Activated naive CD4-positive, alpha-beta T cell treated with anti-CD3 and anti-CD28 coated beads, Interleukin-2, amount 10 ng/mL, durations not matched to agents 5 hours and 36 hours (primary cell): ENCODE data around the gene MTMR10. TPM values are rescaled to one million over a fixed set of nuclear protein-coding genes. Genes with fewer than 3 reads are reported as not detected.

Experiments
- total RNA-seq, 2 experiments: library from RNA; stranded (reverse); gene quantifications; one replicate each; pipeline ENCODE4 v1.2.3, GENCODE V29; 2021

Gene MTMR10, protein sequence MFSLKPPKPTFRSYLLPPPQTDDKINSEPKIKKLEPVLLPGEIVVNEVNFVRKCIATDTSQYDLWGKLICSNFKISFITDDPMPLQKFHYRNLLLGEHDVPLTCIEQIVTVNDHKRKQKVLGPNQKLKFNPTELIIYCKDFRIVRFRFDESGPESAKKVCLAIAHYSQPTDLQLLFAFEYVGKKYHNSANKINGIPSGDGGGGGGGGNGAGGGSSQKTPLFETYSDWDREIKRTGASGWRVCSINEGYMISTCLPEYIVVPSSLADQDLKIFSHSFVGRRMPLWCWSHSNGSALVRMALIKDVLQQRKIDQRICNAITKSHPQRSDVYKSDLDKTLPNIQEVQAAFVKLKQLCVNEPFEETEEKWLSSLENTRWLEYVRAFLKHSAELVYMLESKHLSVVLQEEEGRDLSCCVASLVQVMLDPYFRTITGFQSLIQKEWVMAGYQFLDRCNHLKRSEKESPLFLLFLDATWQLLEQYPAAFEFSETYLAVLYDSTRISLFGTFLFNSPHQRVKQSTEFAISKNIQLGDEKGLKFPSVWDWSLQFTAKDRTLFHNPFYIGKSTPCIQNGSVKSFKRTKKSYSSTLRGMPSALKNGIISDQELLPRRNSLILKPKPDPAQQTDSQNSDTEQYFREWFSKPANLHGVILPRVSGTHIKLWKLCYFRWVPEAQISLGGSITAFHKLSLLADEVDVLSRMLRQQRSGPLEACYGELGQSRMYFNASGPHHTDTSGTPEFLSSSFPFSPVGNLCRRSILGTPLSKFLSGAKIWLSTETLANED
- total RNA-seq, result 10 to 100 TPM; 24.0 to 24.8 TPM

DNA sequence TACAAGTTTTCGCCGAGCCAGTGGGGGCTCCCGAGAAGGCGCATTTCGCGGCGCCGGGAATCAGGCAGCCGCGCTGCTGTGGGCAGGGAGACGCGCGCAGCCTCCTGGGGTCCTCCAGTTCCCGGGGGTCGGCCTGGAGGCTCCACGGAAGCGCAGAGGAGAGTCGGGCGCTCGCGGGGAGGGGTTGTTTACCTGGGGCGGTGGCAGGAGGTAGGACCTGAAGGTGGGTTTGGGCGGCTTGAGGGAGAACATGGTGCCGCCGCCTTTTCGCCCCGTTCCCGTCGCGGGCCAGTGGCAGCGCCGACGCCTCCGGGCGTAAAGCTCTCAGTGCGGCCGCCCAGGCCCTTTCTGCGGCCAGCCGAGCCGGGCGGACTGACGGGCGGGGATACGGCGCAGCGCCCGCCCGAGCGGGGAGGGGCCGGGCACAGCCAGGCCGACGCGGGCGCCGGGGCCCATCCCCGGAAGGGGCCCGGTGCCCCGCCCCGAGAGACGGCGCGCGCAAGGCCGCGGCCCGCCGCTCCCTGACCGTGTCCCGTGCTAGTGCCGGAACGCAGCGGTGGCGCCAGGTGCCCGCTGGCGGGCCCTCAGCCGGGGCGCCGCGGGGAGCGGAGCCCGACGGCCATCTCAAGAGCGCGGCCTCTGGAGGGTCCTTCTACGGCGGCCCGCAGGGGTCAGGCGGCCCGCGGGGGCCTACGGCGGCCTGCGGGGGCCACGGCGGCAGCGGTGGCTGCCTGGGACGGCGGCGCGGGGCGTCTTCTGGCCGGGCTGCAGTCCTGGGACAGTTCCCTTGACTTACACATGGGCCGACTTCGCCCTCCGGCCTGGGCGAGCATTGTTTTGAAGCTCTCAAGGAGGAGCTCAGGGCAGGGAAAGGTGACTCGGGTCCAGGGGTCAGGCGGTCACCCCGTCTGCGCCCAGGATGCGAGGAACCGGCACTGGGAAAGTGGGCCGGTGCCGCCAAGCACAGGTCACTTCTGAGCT lies at the start of gene MTMR10:
Gene MTMR10, minus strand, starts transcription at position 374 of the 981 bp plus-strand sequence. Its CDS starts 122 bp downstream, at position 252.

DNA sequence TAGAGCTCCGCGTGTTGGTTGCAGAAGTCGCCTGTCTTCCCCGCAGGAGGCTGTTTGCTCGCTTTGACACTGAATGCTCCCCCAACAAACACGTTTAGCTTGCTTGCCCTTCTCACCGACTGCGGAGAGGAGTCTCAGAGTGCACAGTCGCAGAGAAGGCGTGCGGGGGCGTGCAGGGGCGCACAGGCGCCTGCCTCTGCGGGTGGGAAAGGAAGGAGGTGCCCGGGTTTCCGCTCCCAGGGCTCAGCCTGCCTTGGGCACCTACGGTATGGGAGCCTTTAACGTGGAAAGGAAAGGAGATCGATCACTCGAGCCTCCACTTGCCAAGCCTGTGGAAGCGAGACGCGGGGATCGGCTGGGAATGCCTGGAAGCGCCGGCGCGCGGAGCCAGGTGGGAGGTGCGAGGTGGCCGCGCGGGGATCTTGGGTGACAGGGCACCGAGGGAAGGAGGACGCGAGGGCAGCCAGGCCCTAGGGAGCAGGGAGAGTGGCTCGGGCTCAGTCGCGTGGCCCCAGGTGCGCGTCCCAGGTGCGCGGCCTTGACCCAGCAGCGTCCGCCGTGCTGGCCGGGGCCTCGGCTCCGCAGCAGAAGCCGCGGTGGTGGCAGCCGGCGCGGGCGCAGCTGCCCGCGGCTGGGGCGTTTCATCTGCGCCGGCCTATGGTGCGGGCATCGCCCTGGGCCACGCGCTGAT lies 87.8 kb downstream of the MTMR10 start, which contains the start of gene FAN1:
Gene FAN1, plus strand, starts transcription at position 419 of the 691 bp plus-strand sequence. CDS start 749 bp downstream, outside the sequence.

Other genes starting within 250 kb of the MTMR10 start
- 10 to 100 TPM; 12.0 to 13.8 TPM for gene FAN1, start 87.7 kb downstream of the MTMR10 start, total RNA-seq
- gene TRPM1, start 110.1 kb upstream of the MTMR10 start, total RNA-seq, result not detected